ENCODE data around the gene BTAF1. TPM values are rescaled to one million over a fixed set of nuclear protein-coding genes. Genes with fewer than 3 reads are reported as not detected.
"Not testable (repeated sequence)": the region's sequence is repeated elsewhere in the genome, so short reads cannot be mapped to it uniquely, and the experiment has no call there.

The BTAF1 gene
- total RNA-seq, 3 donors from 2014 or later (not counting 1 experiment from before 2014, with no cell fraction given) = 77.3 to 88.7 (median 80.7) TPM

- Mint-ChIP-seq H3K4me1 (no peaks in the 10 kb centered on the region), H3K9me3 (no peaks in the 10 kb centered on the region), H3K27me3 (ENCODE audit: low read depth in 2 of 2) (no peaks in the 10 kb centered on the region), H3K27ac (no peak overlapping the region), H3K4me3 (no peak overlapping the region), H3K36me3 (peaks cover 15% of the 10 kb centered on the region)
- ATAC-seq (peak in 1 of 3 donors; percentile 24), DNase-seq (no peak)
- Histone ChIP-seq H3K36me3 (ENCODE audit: control insufficient read depth, insufficient read depth, low read length) (peaks cover 71% of the 10 kb centered on the region), H3K4me1 (ENCODE audit: control insufficient read depth, insufficient read depth, low read length) (no peaks in the 10 kb centered on the region), H3K27ac (ENCODE audit: low read length) (no peak overlapping the region), H3K4me3 (ENCODE audit: low read length) (no peak overlapping the region), H3K9me3 (ENCODE audit: control insufficient read depth, insufficient read depth, low read length) (no peaks in the 10 kb centered on the region), H3K27me3 (ENCODE audit: control insufficient read depth, insufficient read depth, low read length) (no peaks in the 10 kb centered on the region)
- 97% methylated on average over 4 of the region's 4 CpGs for WGBS (ENCODE audit: insufficient coverage)
- intact Hi-C loops (cut with micrococcal nuclease) = no loop called here
- no peak for TF ChIP-seq CTCF (IDR thresholded peaks at IDR 0.05)
Measured at GRCh38 chr10:92027141-92027540, 103.6 kb downstream of the BTAF1 start.

- Histone ChIP-seq H3K36me3 (ENCODE audit: control insufficient read depth, insufficient read depth, low read length) (peaks cover 42% of the 10 kb centered on the region), H3K9me3 (ENCODE audit: control insufficient read depth, insufficient read depth, low read length) (no peaks in the 10 kb centered on the region), H3K4me3 (ENCODE audit: low read length) (no peak overlapping the region), H3K27me3 (ENCODE audit: control insufficient read depth, insufficient read depth, low read length) (no peaks in the 10 kb centered on the region), H3K4me1 (ENCODE audit: control insufficient read depth, insufficient read depth, low read length) (no peaks in the 10 kb centered on the region), H3K27ac (ENCODE audit: low read length) (no peak overlapping the region)
- 66% methylated on average over 3 of the region's 3 CpGs for WGBS (ENCODE audit: insufficient coverage)
- ATAC-seq = no peak
- Mint-ChIP-seq H3K9me3 (no peaks in the 10 kb centered on the region), H3K27me3 (ENCODE audit: low read depth in 2 of 2) (no peaks in the 10 kb centered on the region), H3K4me1 (no peaks in the 10 kb centered on the region), H3K27ac (no peak overlapping the region), H3K4me3 (no peak overlapping the region), H3K36me3 (peaks cover 12% of the 10 kb centered on the region)
- no peak for DNase-seq
- TF ChIP-seq CTCF (IDR thresholded peaks at IDR 0.05) = no peak
- intact Hi-C loops (cut with micrococcal nuclease) = no loop called here
Measured at GRCh38 chr10:92031580-92031979, 108.0 kb downstream of the BTAF1 start.

- H3K4me1 ChIP-seq (ENCODE audit: control insufficient read depth, insufficient read depth, low read length); H3K36me3 Mint-ChIP-seq; H3K4me3 Mint-ChIP-seq; H3K9me3 Mint-ChIP-seq; H3K9me3 ChIP-seq (ENCODE audit: control insufficient read depth, insufficient read depth, low read length); ATAC-seq; H3K4me1 Mint-ChIP-seq; intact Hi-C loops (cut with micrococcal nuclease); H3K4me3 ChIP-seq (ENCODE audit: low read length); H3K27me3 Mint-ChIP-seq (ENCODE audit: low read depth in 2 of 2); DNase-seq; H3K27ac Mint-ChIP-seq; H3K27me3 ChIP-seq (ENCODE audit: control insufficient read depth, insufficient read depth, low read length); H3K27ac ChIP-seq (ENCODE audit: low read length): not testable (repeated sequence)
- peaks cover 28% of the 10 kb centered on the region for H3K36me3 ChIP-seq (ENCODE audit: control insufficient read depth, insufficient read depth, low read length)
- WGBS (ENCODE audit: insufficient coverage) = 96% methylated on average over 3 of the region's 3 CpGs
Measured at GRCh38 chr10:92033070-92033469, 109.5 kb downstream of the BTAF1 start.

DNA sequence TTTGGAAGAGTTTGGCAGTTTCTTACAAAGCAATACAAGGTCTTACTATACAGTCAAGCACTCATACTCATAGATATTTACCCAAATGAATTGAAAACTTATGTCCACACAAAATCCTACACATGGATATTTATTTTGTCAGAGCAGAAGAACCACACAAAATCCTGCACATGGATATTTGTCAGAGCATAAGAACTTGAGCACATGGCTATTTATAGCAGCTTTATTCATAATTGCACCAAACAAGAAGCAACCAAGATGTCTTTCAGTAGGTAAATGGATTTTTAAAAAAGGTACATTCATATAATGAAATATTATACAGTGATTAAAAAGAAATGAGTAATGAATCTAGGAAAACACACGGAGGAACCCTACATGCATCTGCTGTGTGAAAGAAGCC is 115.4 kb downstream of the BTAF1 start:
- H3K9me3 ChIP-seq (ENCODE audit: control insufficient read depth, insufficient read depth, low read length) = no peaks in the 10 kb centered on the region
- H3K9me3 Mint-ChIP-seq = no peaks in the 10 kb centered on the region
- DNase-seq (no peak), ATAC-seq (no peak)
- H3K36me3 Mint-ChIP-seq = no peaks in the 10 kb centered on the region
- H3K27ac ChIP-seq (ENCODE audit: low read length) = no peak overlapping the region
- WGBS (ENCODE audit: insufficient coverage) = 93% methylated on average over 1 of the region's 1 CpG
- no peak overlapping the region for H3K4me3 Mint-ChIP-seq
- H3K36me3 ChIP-seq (ENCODE audit: control insufficient read depth, insufficient read depth, low read length) = no peaks in the 10 kb centered on the region
- TF ChIP-seq CTCF (IDR thresholded peaks at IDR 0.05) = no peak
- no peaks in the 10 kb centered on the region for H3K4me1 Mint-ChIP-seq
- no peak overlapping the region for H3K4me3 ChIP-seq (ENCODE audit: low read length)
- H3K27me3 Mint-ChIP-seq (ENCODE audit: low read depth in 2 of 2) = no peaks in the 10 kb centered on the region
- no peak overlapping the region for H3K27ac Mint-ChIP-seq
- no peaks in the 10 kb centered on the region for H3K4me1 ChIP-seq (ENCODE audit: control insufficient read depth, insufficient read depth, low read length)
- no peaks in the 10 kb centered on the region for H3K27me3 ChIP-seq (ENCODE audit: control insufficient read depth, insufficient read depth, low read length)
- intact Hi-C loops (cut with micrococcal nuclease) = no loop called here

All from natural killer cell (primary cell).